Stimulated activated naive CD4-positive, alpha-beta T cell treated with Interleukin-2 at 50 U/mL for 16 hours (primary cell): ENCODE results near the gene CAPN3.

Source experiments
- DNase-seq: peaks from one replicate; lab custom pipeline; 2025; lab: John Stamatoyannopoulos, UW

The CAPN3 gene

DNA sequence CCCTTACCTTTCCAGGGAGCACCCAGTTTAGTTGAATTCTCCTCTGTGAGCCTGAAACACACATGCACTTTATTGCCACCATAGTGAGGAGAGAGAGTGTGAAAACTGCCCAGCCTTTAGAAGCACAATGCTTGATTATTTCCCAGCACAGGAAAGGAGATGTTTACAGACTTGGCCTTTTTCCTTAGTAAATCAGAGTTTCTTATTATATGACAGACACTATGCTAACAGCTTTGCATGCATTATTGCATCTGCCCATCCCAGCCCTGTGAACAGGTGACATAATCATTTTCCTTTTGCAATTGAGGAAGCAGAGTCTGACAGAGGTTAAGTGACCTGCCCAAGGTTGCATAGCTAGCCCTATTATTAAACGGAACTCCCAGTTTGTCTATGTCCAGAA is 36.5 kb downstream of the CAPN3 start:
- no peak for DNase-seq

DNA sequence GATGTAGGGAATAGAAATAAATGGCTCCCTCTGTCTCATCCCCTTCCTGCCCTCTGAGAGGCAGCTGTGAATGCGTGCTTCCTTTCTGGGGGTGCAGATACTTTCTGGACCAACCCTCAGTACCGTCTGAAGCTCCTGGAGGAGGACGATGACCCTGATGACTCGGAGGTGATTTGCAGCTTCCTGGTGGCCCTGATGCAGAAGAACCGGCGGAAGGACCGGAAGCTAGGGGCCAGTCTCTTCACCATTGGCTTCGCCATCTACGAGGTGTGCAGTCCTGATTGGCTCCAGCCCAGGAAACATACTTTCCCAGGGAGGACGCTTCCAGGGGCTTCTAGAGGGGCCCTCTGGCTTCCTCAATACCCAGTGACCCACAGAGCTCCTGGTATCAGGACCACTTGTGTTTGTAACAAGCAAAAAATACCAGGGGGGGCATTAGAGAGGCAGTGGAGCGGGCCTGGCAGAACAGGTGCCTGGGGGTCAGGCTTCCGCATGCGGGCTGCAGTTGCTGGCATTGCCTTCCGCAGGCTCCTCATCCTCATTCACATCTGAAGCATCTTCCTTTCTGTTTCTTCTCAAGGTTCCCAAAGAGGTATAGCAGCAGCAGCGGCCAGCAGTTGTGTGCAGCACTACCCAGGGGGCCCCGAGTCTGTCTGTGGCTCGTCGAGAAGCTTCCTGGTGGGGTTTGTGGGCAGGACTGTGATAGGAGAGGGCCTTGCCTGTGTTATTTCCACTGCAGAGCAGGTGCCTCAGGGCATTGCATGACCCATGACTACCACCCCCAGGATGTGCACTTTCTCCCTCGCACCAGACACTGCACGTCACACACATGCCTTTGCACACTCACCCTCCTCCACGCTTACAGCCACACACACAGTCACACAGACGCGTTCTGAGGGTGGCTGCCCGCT is 42.5 kb downstream of the CAPN3 start:
- DNase-seq: no peak

- no peak for DNase-seq
Measured at GRCh38 chr15:42402455-42403205, 43.3 kb downstream of the CAPN3 start.

GRCh38 chr15:42403389-42403788 is 44.1 kb downstream of the CAPN3 start:
- DNase-seq: no peak

DNA sequence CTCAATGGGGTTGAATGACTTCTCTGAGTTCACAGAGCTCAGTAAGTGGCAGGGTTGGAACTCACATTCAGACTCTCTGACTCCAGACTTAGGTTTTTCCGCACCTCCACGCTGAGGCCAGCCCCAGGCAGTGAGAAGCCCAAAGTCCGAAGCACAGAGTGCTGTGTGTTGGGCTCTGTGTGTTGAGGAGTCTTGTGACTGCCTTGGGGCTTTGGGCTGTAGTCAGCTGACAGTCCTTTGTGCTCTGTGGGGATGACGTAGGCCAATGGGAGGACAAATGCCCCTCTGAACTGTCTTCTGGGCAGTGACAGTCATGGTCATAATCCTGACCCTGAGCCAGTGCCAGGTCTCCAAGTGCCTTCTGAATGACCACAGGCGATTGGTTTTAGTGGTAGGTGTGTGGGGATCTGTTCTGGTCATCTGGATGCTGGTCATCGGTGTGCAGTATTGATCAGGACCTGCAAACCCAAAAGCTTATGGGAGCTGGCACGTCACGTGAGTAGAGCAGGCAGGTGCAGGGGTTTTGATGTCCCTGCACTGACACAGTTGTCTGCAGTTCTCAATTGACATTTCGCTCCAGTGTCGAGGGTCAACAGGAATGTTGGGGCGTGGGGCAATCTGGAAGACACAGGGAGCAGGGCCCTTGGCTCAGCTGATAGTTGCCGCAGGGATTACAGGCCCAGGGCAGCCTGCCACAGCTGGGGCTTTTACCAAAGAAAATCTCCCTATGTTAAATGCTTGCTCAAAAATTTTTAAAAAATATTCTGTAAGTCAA is 45.3 kb downstream of the CAPN3 start:
- no peak for DNase-seq

DNA sequence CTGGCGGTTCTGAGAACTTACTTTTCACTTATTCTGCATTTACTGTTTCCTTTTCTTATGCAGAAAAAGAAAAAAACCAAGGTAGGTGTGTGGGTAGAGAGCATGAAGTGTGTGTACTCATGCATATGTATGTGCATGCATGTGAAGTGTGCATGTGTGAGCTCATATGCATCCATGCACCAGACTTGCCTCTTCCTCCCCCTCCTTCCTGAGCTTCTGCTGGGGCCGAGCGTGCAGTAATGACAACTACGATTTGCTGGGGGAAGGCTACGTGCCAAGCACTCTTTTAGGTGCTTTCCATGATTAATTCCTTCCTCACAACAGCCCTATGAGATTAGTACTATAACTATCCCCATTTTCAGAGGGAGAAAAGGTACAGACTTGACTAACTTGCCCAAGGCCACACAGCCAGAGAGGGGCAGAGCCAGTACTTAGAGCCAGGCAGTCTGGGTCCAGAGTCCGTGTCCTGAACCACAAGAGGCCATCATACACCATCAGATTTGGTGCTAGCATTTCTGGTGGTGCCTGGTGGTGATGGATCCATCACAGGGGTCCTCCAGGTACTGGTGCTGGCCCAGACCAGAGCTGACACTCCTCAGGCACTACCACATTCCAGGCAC is 46.7 kb downstream of the CAPN3 start:
- no peak for DNase-seq

GRCh38 chr15:42408178-42408577 is 48.9 kb downstream of the CAPN3 start:
- DNase-seq: no peak

DNA sequence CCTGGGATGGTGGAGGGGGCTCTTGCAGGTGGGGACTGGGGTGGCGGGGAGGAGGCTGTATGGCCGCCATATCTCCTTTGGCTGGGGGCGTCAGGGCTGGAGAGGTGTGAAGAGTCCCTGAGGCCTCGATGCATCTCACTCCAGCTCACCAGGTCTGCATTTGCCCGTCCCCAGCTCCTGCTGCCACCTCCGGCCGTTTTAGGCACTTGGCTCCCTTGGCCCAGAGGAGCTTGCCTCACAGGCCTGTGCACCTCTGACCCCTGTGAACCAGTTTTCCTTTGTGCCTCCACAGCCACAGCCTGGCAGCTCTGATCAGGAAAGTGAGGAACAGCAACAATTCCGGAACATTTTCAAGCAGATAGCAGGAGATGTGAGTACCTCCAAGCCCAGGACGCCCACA is 49.7 kb downstream of the CAPN3 start:
- DNase-seq: no peak

- DNase-seq: no peak
Measured at GRCh38 chr15:42411884-42412283, 52.6 kb downstream of the CAPN3 start.

GRCh38 chr15:42413920-42414319 is 54.6 kb downstream of the CAPN3 start:
- DNase-seq: no peak

DNA sequence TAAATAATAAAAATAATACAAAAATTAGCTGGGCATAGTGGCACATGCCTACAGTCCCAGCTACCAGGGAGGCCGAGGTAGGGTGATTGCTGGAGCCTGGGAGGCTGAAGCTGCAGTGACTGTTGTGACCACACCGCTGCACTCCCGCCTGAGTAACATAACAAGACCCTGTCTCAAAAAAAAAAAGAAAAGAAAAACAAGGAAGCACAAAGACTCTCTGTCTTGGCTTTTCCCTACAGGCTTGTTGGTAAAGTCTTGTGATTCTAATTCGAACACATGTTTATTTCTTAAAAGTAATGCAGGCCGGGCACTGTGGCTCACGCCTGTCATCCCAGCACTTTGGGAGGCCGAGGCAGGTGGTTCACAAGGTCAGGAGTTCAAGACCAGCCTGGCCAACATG is 60.1 kb downstream of the CAPN3 start:
- no peak for DNase-seq

DNA sequence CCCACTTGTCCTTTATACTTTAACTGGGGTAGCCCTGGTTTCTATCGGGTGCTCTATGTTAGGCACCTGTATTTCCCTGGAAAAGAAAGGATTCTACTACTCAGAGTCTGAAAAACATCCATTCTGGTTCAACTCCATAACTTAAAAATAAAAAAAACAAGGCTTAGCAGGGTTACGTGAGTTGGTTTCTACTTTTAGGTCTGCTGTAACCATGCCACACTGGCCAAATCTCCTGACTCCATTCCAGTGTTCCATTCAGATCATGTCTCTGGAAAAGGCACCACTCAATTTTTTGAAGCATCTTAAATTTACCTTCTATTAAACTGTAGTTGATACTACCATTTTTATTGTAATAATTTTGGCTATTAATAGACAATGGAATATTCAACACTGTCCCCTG is 62.1 kb downstream of the CAPN3 start:
- DNase-seq: no peak

- DNase-seq: no peak
Measured at GRCh38 chr15:42427429-42428223, 68.3 kb downstream of the CAPN3 start.

- DNase-seq: no peak
Measured at GRCh38 chr15:42444415-42445063, 85.2 kb downstream of the CAPN3 start.

- DNase-seq: no peak
Measured at GRCh38 chr15:42445551-42445950, 86.2 kb downstream of the CAPN3 start.

GRCh38 chr15:42447599-42447998 is 88.3 kb downstream of the CAPN3 start:
- no peak for DNase-seq

- no peak for DNase-seq
Measured at GRCh38 chr15:42448281-42448680, 89.0 kb downstream of the CAPN3 start.

DNA sequence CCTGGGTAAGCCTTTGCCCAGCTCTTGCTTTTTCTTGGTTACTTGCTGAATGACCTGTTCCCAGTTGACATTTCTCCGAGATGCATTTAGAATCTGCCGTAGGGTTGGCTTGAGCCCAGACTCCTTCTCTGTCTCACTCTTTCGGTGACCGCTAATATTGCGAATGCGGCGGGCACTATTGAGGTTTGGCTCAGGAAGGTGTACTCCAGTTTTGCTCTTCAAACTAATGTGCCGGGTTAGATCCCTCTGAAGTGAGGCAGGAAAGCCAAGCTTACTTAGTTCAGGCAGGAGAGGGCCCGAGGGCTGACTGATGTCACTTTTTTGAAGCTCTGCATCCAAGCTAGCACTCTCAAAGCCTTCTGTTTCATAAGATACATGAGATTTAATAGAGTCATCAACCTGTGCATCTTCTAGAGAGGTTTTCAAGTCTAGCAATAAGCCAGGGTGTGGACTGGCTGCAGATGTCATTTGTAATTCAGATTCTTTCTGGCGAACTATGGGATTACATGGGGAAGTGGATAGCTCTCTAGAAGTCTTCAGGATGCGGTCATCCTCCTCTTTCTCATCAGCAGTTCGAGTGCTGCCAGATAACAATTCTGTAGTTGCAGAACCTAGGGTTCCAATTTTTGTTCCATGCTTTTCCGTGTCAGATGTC is 90.6 kb downstream of the CAPN3 start:
- no peak for DNase-seq

GRCh38 chr15:42450425-42450790 is 91.1 kb downstream of the CAPN3 start:
- DNase-seq: no peak

- no peak for DNase-seq
Measured at GRCh38 chr15:42453826-42454225, 94.5 kb downstream of the CAPN3 start.
